ENCODE data around the gene SRP68.

SRP68 gene

DNA sequence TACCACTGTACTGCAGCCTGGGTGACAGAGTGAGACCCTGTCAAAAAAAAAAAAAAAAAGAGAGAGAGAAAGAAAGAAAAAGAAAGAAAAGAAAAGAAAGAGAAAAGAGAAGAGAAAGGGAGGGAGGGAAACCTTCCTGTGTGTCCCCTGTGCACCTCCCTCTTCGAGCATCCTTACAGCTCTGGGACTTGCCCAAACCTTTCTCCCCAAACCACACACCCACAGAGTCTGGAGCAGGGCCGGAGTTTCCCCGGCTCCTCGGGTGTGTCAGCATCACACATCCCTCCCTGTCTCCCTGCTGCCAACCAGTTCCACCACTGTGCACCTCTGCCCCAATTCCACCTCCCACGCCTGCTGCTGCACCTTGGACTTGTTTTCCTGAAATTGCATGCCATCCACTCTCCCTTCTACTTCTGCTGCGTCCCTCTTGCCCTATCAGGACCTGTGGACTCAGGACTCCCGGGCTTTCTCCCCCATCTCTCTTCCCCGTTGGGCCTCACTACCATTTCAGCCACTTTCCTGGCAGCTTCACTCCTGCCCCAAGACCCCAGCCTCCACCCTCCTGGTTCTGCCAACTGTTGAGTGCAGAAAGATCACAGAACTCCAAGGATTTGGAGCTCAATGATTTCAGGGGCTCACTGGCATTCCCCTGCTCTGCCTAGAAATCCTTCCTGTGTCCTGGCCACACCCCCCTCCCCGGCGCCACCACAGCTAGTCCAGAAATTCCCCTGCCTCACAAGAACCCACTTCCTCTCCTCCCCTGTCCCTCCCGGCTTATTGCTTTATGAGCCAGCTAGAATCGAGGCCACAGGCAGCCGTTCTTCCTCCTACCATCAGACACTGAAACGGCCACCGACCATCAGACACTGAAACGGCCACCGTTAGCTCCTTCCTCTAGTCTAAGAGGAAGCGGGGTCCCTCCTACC lies 75.4 kb downstream of the SRP68 start:
- DNase-seq: peak; percentile 51

DNA sequence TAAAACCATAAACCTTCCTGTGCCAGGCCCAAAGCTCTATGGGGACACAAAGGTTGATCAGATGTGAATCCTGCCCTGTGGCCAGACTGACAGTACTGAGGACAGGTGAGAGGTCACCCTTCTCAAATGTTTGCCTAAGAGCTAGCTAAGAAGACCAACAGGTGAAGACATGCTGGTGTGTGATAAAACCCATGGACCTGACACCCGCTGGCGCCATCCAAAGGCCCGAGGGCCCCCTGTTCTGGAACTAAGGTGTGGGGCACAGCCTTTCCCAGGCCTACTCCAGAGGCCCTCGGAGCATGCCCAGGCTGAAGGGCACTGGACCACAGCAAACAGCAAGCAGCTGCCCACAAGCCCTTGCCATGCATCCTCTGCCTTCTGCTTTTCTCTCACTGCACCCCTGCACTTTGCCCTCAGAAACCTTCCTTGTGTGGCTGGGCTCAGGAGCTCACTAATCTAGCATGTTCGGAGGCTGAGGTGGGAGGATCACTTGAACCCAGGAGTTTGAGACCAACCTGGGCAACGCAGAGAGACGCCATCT lies 76.9 kb downstream of the SRP68 start:
- no peak for DNase-seq

DNA sequence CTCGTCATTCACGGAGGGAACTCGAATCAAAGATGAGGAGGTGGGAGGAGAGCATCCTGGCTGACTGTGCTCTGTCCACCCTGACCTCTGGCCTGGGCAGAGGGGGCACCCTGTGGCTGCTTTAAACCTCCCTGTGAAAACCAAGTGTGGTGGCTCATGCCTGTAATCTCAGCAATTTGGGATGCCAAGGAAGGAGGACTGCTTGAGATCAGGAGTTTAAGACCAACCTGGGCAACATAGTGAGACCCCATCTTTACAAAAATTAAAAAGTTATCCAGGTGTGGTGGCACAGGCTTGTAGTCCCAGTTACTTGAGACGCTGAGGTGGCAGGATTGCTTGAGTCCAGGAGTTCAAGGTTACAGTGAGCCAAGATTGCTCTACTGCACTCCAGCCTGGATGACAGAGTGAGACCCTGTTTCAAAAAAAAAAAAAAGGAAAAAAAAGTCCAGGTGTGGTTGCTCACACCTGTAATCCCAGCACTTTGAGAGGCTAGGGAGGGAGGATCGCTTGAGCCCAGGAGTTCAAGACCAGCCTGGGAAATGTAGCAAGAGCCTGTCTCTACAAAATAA lies 77.4 kb downstream of the SRP68 start:
- DNase-seq: no peak

DNA sequence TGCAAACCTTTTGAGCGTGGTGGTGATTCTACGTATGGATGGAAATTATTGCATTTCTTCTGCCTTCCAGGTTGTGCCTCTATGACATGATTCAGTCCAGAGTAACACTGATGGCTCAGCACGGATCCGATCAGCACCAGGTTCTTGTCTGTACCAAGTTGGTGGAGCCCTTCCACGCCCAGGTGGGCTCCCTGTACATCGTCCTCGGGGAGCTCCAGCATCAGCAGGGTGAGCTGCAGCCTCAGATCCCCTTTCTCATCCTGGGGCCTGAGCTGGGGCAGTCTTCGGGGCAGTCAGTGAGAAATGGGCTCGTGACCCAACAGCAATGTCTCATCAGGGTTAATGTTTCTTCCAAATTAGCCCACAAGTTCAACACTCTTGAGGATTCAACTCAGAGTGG lies 80.9 kb downstream of the SRP68 start:
- no peak for DNase-seq
